Activated CD4-positive, alpha-beta T cell treated with anti-CD3 and anti-CD28 coated beads, Interleukin-2, amount 50 U/mL, for 16 hours (primary cell): ENCODE measurements around the gene TPSAB1.

Experiments
- DNase-seq: peaks from one replicate; pipeline ENCODE4 v3.0.0-alpha.2; 2020

The TPSAB1 gene

DNA sequence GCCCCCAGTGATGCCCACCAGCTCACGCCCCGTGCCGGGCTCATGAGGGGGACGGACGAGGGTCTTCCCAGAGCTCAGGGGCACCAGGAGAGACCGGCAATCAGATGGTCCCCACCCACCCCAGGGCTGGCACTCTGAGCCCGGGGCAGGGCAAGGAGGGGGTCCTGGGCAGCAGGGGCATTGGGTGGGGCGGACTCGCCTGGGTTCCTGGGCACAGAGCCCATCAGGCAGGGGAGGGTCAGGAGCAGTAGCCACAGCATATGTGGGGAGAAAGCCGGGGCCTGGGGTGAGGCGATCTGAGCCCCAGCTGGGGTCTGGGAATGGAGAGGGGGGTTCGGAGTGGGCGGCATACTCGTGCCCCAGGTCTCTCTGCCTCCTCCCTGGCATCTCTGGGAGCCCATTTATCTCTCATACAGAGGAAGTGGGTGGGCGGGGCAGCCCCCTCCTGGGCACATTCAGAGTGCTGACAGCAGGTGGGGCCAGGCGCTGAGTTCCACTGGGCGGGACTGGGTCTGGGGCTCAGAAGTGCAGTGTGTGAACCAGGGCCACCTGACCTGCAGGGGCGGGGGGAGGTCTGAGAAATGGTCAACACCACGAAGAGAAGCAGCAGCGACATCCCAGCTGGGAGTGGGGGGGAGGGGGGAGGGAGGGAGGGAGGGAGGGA is 48.4 kb downstream of the TPSAB1 start:
- no peak for DNase-seq

DNA sequence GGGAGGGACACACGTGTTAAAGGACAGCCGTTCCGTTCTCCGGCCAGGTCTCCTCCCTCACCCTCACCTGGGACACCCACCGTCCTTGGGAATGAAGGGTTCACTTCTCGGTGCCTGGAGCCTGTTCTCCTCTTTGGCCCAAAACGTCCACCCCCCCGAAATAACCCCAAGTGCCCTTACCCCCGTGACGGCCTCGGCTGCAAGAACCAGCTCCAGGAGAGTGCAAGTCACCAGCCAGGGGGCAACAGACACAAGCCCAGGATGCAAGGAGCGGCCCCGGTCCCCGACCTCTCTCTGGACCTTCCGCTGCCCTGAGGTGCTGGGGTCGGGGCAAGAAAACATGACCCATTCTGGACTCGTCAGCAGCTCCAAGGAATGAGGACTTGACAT is 49.0 kb downstream of the TPSAB1 start:
- DNase-seq = no peak

DNA sequence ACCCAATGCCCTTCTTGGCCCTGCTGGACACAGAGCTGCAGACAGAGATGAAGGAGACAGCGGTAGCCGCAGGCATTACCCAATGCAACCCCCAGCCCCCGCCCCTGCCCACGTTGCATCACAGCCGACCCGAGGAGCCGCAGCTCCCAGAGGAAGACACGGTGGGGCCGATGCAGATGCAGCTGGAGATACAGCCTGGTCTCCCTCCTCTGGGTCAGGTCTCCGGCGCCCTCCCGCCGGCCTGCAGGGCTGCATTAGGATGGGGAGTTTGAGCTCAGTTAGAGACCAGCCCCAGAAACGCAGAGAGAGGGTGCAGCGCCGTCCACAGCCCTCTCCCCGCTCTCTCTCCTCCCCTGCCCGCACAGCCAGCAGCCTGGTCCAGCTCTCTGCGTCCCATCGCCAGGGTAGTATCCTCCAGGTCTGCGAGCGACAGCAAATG is 49.6 kb downstream of the TPSAB1 start:
- DNase-seq = no peak

DNA sequence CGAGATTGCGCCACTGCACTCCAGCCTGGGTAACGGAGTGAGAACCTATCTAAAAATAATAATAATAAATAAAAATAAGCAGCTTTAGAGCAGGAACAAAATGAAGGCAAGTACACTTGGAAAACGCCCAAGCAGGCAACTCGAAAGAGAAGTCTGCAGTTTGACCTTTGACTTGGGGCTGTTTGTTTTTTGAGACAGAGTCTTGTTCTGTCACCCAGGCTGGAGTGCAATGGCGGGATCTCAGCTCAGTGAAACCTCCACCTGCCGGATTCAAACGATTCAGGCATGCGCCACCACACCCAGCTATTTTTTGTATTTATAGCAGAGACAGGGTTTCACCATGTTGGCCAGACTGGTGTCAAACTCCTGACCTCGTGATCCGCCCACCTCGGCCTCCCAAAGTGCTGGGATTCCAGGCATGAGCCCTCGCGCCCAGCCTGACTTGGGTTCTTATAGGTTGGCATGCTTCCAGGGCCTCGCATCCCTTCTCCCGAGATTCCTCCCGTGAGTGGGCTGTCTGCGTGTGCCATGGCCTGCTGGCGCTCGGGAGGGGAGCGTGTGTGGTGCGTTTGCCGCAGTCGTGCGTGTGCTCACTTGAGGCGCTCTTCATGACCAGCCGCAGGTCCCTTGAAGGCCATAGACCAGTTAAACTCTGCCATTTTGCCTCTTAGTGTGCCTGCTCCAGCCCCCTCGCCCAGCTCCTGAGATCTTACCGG is 50.5 kb downstream of the TPSAB1 start:
- no peak for DNase-seq

DNA sequence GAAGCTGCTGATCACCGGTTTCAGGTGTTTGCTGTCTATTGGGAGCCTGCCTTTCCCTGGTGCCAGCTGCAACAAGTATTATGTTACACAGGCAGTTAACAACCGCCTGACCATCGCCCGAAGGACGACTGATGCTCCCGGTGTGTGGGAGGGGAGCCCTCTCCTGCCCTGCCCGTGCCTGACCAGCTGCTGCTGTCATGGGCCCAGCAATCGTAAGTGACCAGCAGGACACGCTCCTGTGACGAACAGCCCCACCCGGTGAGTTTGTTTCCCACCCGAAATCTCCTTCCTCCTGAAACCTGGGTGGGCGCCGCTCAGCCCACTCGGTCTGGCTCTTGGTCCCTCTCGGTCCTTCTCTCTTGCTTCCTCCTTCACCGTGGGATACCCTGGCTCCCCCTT is 51.1 kb downstream of the TPSAB1 start:
- DNase-seq = no peak
